Measurements from ENCODE around the gene NAV2.

- TF ChIP-seq CTCF (IDR thresholded peaks at IDR 0.05) = no peak
- no peak for TF ChIP-seq POLR2A (IDR thresholded peaks at IDR 0.05)
These were observed 67.1 kb downstream of the NAV2 start for GRCh38 chr11:19779740-19780139.

All from testis (tissue), 2 donors.